GM23338 (cell line): ENCODE data around the gene MRM2. TPM values are rescaled to one million over a fixed set of nuclear protein-coding genes. Genes with fewer than 3 reads are reported as not detected.

Source experiments
- ATAC-seq: fragments of 200-7000 bp; cut with Tn5 transposase; 3 replicates; pipeline ENCODE4 v1.9.1; 2020
- DNase-seq: peaks from one replicate; pipeline ENCODE4 v3.0.0-alpha.2; 2015; ENCODE audit warnings: low spot score
- H2AFZ ChIP-seq: fragments of 200-600 bp; sonication (generic); 2 replicates; pipeline ENCODE4 v1.8.0; 2016; ENCODE audit warnings: antibody characterized with exemption, mild to moderate bottlenecking, moderate library complexity
- H3F3A ChIP-seq: fragments of 200-600 bp; sonication (generic); replicated peaks from 2 replicates; pipeline ENCODE4 v1.8.0; 2017; ENCODE audit warnings: antibody characterized with exemption, mixed run types, low read depth
- H3K27ac ChIP-seq: fragments of 200-600 bp; sonication (generic); 2 replicates; pipeline ENCODE4 v1.6.1; 2016; ENCODE audit warnings: low read depth
- H3K27me3 ChIP-seq: fragments of 200-600 bp; sonication (generic); 2 replicates; pipeline ENCODE4 v1.8.0; 2016; ENCODE audit warnings: mild to moderate bottlenecking, mixed run types, moderate library complexity; ENCODE audit not compliant: insufficient read depth
- H3K36me3 ChIP-seq: fragments of 200-600 bp; sonication (generic); 2 replicates; pipeline ENCODE4 v1.8.0; 2016; ENCODE audit warnings: mild to moderate bottlenecking; ENCODE audit not compliant: insufficient read depth
- H3K4me1 ChIP-seq: fragments of 200-600 bp; sonication (generic); 2 replicates; pipeline ENCODE4 v1.8.0; 2016; ENCODE audit warnings: mild to moderate bottlenecking, moderate library complexity; ENCODE audit not compliant: insufficient read depth
- H3K4me2 ChIP-seq: fragments of 200-600 bp; sonication (generic); 2 replicates; pipeline ENCODE4 v1.7.1; 2017; ENCODE audit warnings: mixed run types
- H3K4me3 ChIP-seq: fragments of 200-600 bp; sonication (generic); 2 replicates; pipeline ENCODE4 v1.6.1; 2016; ENCODE audit warnings: mixed run types
- H3K79me2 ChIP-seq: fragments of 200-600 bp; sonication (generic); replicated peaks from 2 replicates; pipeline ENCODE4 v1.8.0; 2017; ENCODE audit warnings: mild to moderate bottlenecking; ENCODE audit not compliant: insufficient read depth
- H3K9me2 ChIP-seq: fragments of 200-600 bp; sonication (generic); 2 replicates; pipeline ENCODE4 v1.8.0; 2017; ENCODE audit not compliant: insufficient read depth
- H4K20me1 ChIP-seq: fragments of 200-600 bp; sonication (generic); replicated peaks from 2 replicates; pipeline ENCODE4 v1.8.0; 2017; ENCODE audit warnings: mild to moderate bottlenecking; ENCODE audit not compliant: insufficient read depth
- H3K27ac Mint-ChIP-seq: 2 replicates; pipeline ENCODE4 v1.8.0; 2020; ENCODE audit warnings: inconsistent platforms, mild to moderate bottlenecking, moderate library complexity, mixed read lengths
- H3K27me3 Mint-ChIP-seq: 3 replicates; pipeline ENCODE4 v1.8.0; 2022; ENCODE audit warnings: low read depth, mild to moderate bottlenecking, moderate library complexity, mixed read lengths, inconsistent platforms; ENCODE audit not compliant: insufficient read depth, poor library complexity
- H3K36me3 Mint-ChIP-seq: 3 replicates; pipeline ENCODE4 v1.8.0; 2021; ENCODE audit warnings: low read depth, mild to moderate bottlenecking, inconsistent platforms, moderate library complexity, mixed read lengths
- H3K4me1 Mint-ChIP-seq: 3 replicates; pipeline ENCODE4 v1.8.0; 2020; ENCODE audit warnings: mild to moderate bottlenecking, inconsistent platforms, mixed read lengths
- H3K4me3 Mint-ChIP-seq: 3 replicates; pipeline ENCODE4 v1.8.0; 2021; ENCODE audit warnings: moderate library complexity, mild to moderate bottlenecking, inconsistent platforms, mixed read lengths
- H3K9me3 Mint-ChIP-seq: 3 replicates; pipeline ENCODE4 v1.8.0; 2020; ENCODE audit warnings: moderate library complexity, mild to moderate bottlenecking, inconsistent platforms, mixed read lengths
- CREB1 ChIP-seq: fragments of 250-450 bp; sonication (Bioruptor Pico); IDR thresholded peaks from 2 replicates; pipeline ENCODE4 v1.5.0; 2020; ENCODE audit warnings: low read depth, mild to moderate bottlenecking, moderate library complexity
- EZH2 ChIP-seq: fragments of 200-600 bp; sonication (generic); IDR thresholded peaks from one replicate; pipeline ENCODE4 v1.8.0; 2017; ENCODE audit warnings: antibody characterized with exemption, mild to moderate bottlenecking, low read depth; ENCODE audit not compliant: unreplicated experiment
- JUNB ChIP-seq: IDR thresholded peaks from one replicate; pipeline ENCODE4 v1.6.1; 2016; ENCODE audit warnings: antibody characterized with exemption; ENCODE audit not compliant: unreplicated experiment
- NANOG ChIP-seq: IDR thresholded peaks from 2 replicates; pipeline ENCODE4 v1.6.1; 2016; ENCODE audit warnings: antibody characterized with exemption, borderline replicate concordance
- REST ChIP-seq: IDR thresholded peaks from one replicate; pipeline ENCODE4 v1.6.1; 2018; ENCODE audit warnings: antibody characterized with exemption; ENCODE audit not compliant: unreplicated experiment
- STAT1 ChIP-seq: IDR thresholded peaks from one replicate; pipeline ENCODE4 v1.6.1; 2016; ENCODE audit warnings: antibody characterized with exemption; ENCODE audit not compliant: unreplicated experiment
- ZNF114 ChIP-seq: fragments of 250-450 bp; sonication (Bioruptor Pico); IDR thresholded peaks from 2 replicates; pipeline ENCODE4 v1.5.0; 2020; ENCODE audit warnings: mild to moderate bottlenecking, moderate library complexity
- ZNF331 ChIP-seq: fragments of 250-450 bp; sonication (Bioruptor Pico); IDR thresholded peaks from 2 replicates; pipeline ENCODE4 v1.5.0; 2020; ENCODE audit warnings: low read depth, mild to moderate bottlenecking, moderate library complexity
- polyA plus RNA-seq: library from polyadenylated mRNA; unstranded; fragments of >200 nt; fragmentation: Nextera tagmentation; extraction: Ambion mirVana; gene quantifications from 2 replicates; pipeline ENCODE4 v1.2.1, GENCODE V29; 2016
- total RNA-seq: library from RNA; depleted of rRNA; stranded (reverse); fragments of >200 nt; shearing (Covaris generic); gene quantifications from 2 replicates; pipeline ENCODE4 v1.2.3, GENCODE V29; 2014
- TF ChIP-seq, protein P1 (sequence below), 2 experiments: fragments of 200-600 bp in 1 of 2; sonication (generic) in 1 of 2; conservative IDR thresholded peaks; 2 replicates each; pipeline versions ENCODE4 v1.5.1 to v1.6.1; 2016 to 2017; ENCODE audit warnings: antibody characterized with exemption in 2 of 2, low read depth in 2 of 2, mild to moderate bottlenecking in 2 of 2, moderate library complexity in 1 of 2
- TF ChIP-seq, protein P2 (sequence below): fragments of 250-450 bp; sonication (Bioruptor Pico); IDR thresholded peaks from 2 replicates; pipeline ENCODE4 v1.5.0; 2020; ENCODE audit warnings: mild to moderate bottlenecking, moderate library complexity

The MRM2 gene
- total and polyA plus RNA-seq, 2 experiments from 2014 or later, result 30.0 to 37.8 TPM

- Histone ChIP-seq H3K36me3 (no peaks in the 10 kb centered on the region), H3K4me3 (no peak overlapping the region), H3K27me3 (no peaks in the 10 kb centered on the region), H3K79me2 (no peaks in the 10 kb centered on the region), H3F3A (no peaks in the 10 kb centered on the region), H3K27ac (no peak overlapping the region), H3K4me1 (no peaks in the 10 kb centered on the region), H4K20me1 (no peaks in the 10 kb centered on the region), H3K4me2 (no peak overlapping the region), H3K9me2 (no peaks in the 10 kb centered on the region), H2AFZ (no peak overlapping the region)
- Mint-ChIP-seq H3K27ac (peak overlapping the region; percentile 65; the same call in 1 of the 2 replicates), H3K36me3 (peaks cover 21% of the 10 kb centered on the region), H3K27me3 (peaks cover 12% of the 10 kb centered on the region), H3K4me3 (no peak overlapping the region), H3K9me3 (no peaks in the 10 kb centered on the region), H3K4me1 (no peaks in the 10 kb centered on the region)
- ATAC-seq (no peak), DNase-seq (no peak)
- TF ChIP-seq REST (no peak), CREB1 (CRISPR knock-in tag) (no peak), ZNF331 (CRISPR knock-in tag) (no peak), JUNB (no peak), EZH2 (no peak), NANOG (no peak), STAT1 (no peak), ZNF114 (CRISPR knock-in tag) (no peak)
- TF ChIP-seq, protein P1, sequence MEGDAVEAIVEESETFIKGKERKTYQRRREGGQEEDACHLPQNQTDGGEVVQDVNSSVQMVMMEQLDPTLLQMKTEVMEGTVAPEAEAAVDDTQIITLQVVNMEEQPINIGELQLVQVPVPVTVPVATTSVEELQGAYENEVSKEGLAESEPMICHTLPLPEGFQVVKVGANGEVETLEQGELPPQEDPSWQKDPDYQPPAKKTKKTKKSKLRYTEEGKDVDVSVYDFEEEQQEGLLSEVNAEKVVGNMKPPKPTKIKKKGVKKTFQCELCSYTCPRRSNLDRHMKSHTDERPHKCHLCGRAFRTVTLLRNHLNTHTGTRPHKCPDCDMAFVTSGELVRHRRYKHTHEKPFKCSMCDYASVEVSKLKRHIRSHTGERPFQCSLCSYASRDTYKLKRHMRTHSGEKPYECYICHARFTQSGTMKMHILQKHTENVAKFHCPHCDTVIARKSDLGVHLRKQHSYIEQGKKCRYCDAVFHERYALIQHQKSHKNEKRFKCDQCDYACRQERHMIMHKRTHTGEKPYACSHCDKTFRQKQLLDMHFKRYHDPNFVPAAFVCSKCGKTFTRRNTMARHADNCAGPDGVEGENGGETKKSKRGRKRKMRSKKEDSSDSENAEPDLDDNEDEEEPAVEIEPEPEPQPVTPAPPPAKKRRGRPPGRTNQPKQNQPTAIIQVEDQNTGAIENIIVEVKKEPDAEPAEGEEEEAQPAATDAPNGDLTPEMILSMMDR (conservative IDR thresholded peaks at IDR 0.05; ENCODE audit: low read depth in 2 of 2), result no peak
- TF ChIP-seq, protein P2, sequence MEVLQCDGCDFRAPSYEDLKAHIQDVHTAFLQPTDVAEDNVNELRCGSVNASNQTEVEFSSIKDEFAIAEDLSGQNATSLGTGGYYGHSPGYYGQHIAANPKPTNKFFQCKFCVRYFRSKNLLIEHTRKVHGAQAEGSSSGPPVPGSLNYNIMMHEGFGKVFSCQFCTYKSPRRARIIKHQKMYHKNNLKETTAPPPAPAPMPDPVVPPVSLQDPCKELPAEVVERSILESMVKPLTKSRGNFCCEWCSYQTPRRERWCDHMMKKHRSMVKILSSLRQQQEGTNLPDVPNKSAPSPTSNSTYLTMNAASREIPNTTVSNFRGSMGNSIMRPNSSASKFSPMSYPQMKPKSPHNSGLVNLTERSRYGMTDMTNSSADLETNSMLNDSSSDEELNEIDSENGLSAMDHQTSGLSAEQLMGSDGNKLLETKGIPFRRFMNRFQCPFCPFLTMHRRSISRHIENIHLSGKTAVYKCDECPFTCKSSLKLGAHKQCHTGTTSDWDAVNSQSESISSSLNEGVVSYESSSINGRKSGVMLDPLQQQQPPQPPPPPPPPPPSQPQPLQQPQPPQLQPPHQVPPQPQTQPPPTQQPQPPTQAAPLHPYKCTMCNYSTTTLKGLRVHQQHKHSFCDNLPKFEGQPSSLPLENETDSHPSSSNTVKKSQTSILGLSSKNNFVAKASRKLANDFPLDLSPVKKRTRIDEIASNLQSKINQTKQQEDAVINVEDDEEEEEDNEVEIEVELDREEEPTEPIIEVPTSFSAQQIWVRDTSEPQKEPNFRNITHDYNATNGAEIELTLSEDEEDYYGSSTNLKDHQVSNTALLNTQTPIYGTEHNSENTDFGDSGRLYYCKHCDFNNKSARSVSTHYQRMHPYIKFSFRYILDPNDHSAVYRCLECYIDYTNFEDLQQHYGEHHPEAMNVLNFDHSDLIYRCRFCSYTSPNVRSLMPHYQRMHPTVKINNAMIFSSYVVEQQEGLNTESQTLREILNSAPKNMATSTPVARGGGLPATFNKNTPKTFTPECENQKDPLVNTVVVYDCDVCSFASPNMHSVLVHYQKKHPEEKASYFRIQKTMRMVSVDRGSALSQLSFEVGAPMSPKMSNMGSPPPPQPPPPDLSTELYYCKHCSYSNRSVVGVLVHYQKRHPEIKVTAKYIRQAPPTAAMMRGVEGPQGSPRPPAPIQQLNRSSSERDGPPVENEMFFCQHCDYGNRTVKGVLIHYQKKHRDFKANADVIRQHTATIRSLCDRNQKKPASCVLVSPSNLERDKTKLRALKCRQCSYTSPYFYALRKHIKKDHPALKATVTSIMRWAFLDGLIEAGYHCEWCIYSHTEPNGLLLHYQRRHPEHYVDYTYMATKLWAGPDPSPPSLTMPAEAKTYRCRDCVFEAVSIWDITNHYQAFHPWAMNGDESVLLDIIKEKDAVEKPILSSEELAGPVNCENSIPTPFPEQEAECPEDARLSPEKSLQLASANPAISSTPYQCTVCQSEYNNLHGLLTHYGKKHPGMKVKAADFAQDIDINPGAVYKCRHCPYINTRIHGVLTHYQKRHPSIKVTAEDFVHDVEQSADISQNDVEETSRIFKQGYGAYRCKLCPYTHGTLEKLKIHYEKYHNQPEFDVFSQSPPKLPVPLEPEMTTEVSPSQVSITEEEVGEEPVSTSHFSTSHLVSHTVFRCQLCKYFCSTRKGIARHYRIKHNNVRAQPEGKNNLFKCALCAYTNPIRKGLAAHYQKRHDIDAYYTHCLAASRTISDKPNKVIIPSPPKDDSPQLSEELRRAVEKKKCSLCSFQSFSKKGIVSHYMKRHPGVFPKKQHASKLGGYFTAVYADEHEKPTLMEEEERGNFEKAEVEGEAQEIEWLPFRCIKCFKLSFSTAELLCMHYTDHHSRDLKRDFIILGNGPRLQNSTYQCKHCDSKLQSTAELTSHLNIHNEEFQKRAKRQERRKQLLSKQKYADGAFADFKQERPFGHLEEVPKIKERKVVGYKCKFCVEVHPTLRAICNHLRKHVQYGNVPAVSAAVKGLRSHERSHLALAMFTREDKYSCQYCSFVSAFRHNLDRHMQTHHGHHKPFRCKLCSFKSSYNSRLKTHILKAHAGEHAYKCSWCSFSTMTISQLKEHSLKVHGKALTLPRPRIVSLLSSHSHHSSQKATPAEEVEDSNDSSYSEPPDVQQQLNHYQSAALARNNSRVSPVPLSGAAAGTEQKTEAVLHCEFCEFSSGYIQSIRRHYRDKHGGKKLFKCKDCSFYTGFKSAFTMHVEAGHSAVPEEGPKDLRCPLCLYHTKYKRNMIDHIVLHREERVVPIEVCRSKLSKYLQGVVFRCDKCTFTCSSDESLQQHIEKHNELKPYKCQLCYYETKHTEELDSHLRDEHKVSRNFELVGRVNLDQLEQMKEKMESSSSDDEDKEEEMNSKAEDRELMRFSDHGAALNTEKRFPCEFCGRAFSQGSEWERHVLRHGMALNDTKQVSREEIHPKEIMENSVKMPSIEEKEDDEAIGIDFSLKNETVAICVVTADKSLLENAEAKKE (CRISPR knock-in tag), result no peak
Observed at GRCh38 chr7:2259480-2259879, 17.5 kb upstream of the MRM2 start.
